Endothelial cell of umbilical vein (primary cell): ENCODE measurements around the gene HHEX. TPM values are rescaled to one million over a fixed set of nuclear protein-coding genes. Genes with fewer than 3 reads are reported as not detected.

Source experiments
- BruUV-seq: library from RNA; stranded (reverse); fragments of 400-500 nt; replicated peaks from 2 replicates; lab custom pipeline; 2021; lab: Mats Ljungman, UMichigan
- CTCF ChIA-PET: fragments of 300-600, 350-600 bp; sonication (Branson Sonifier 250); formaldehyde crosslinking; loops from one replicate; lab custom pipeline; 2021; ENCODE audit warnings: antibody characterized with exemption, inconsistent platforms; lab: Charles Lee
- POLR2A ChIA-PET: fragments of 300-600, 350-600 bp; sonication (Branson Sonifier 250); formaldehyde crosslinking; loops from one replicate; lab custom pipeline; 2021; ENCODE audit warnings: antibody characterized with exemption, inconsistent platforms; lab: Charles Lee
- DNase-seq: peaks from one replicate; pipeline ENCODE4 v3.0.0-alpha.2; 2011; ENCODE audit warnings: low read depth, low spot score
- FAIRE-seq: peaks from 2 replicates; lab custom pipeline; 2011; peaks lifted over from hg19 to GRCh38; lab: Jason Lieb, UNC
- H2AFZ ChIP-seq: 2 replicates; pipeline ENCODE4 v1.6.0; 2012; ENCODE audit warnings: low read depth, low read length, control low read depth, inconsistent platforms
- H3K27ac ChIP-seq: 2 replicates; pipeline ENCODE4 v1.5.1; 2011; ENCODE audit warnings: low read depth, mild to moderate bottlenecking, control low read depth, low read length, moderate library complexity; ENCODE audit not compliant: insufficient read depth
- H3K27me3 ChIP-seq, 2 experiments: 2 replicates each; pipeline versions ENCODE4 v1.6.0 to v1.6.1; 2011; ENCODE audit warnings: low read length in 2 of 2, mixed read lengths in 1 of 2; ENCODE audit not compliant: control insufficient read depth in 2 of 2, insufficient read depth in 2 of 2
- H3K36me3 ChIP-seq, 2 experiments: 2 replicates in 1 of 2; 3 replicates in 1 of 2; pipeline ENCODE4 v1.5.1; 2011; ENCODE audit warnings: low read length in 2 of 2, mild to moderate bottlenecking in 1 of 2, moderate library complexity in 1 of 2; ENCODE audit not compliant: control insufficient read depth in 2 of 2, insufficient read depth in 2 of 2; ENCODE audit errors: extremely low read depth in 1 of 2
- H3K4me1 ChIP-seq: 3 replicates; pipeline ENCODE4 v1.5.1; 2011; ENCODE audit warnings: mild to moderate bottlenecking, low read length; ENCODE audit not compliant: control insufficient read depth, insufficient read depth; ENCODE audit errors: extremely low read depth
- H3K4me2 ChIP-seq: 2 replicates; pipeline ENCODE4 v1.6.1; 2011; ENCODE audit warnings: low read length, control low read depth, mixed read lengths; ENCODE audit not compliant: insufficient read depth
- H3K4me3 ChIP-seq, 3 experiments: fragments of 200-600 bp in 1 of 3; sonication (generic), shearing (Covaris generic) in 1 of 3; replicated peaks in 1 of 3; 2 replicates each; pipeline ENCODE4 v1.5.1; 2011 to 2016; ENCODE audit warnings: control low read depth in 3 of 3, low read length in 3 of 3, mild to moderate bottlenecking in 2 of 3, inconsistent platforms in 1 of 3, low read depth in 1 of 3, moderate library complexity in 1 of 3; ENCODE audit not compliant: insufficient read depth in 1 of 3
- H3K79me2 ChIP-seq: 2 replicates; pipeline ENCODE4 v1.6.0; 2012; ENCODE audit warnings: low read length, inconsistent platforms; ENCODE audit not compliant: control insufficient read depth, insufficient read depth
- H3K9ac ChIP-seq: replicated peaks from 2 replicates; pipeline ENCODE3; 2011; ENCODE audit warnings: low read length, control low read depth; ENCODE audit not compliant: insufficient read depth; ENCODE audit errors: extremely low read depth
- H3K9me1 ChIP-seq: replicated peaks from 3 replicates; pipeline ENCODE4 v1.6.0; 2011; ENCODE audit warnings: mild to moderate bottlenecking, low read length; ENCODE audit not compliant: control insufficient read depth, insufficient read depth; ENCODE audit errors: extremely low read depth
- H3K9me3 ChIP-seq: replicated peaks from 2 replicates; pipeline ENCODE4 v1.5.1; 2012; ENCODE audit warnings: low read length, inconsistent platforms; ENCODE audit not compliant: control insufficient read depth, insufficient read depth
- H4K20me1 ChIP-seq: replicated peaks from 2 replicates; pipeline ENCODE3; 2011; ENCODE audit warnings: mild to moderate bottlenecking, low read length; ENCODE audit not compliant: control insufficient read depth, insufficient read depth; ENCODE audit errors: extremely low read depth
- CTCF ChIP-seq, 2 donors: IDR thresholded peaks; 1 replicate in 1 of 2; 2 replicates in 1 of 2; pipeline ENCODE4 v1.5.1; 2011; ENCODE audit warnings: low read length in 2 of 2, mild to moderate bottlenecking in 2 of 2, moderate library complexity in 2 of 2, control low read depth in 1 of 2, inconsistent platforms in 1 of 2, low read depth in 1 of 2; ENCODE audit not compliant: insufficient read depth in 1 of 2; ENCODE audit errors: extremely low read depth in 1 of 2
- EZH2 ChIP-seq: IDR thresholded peaks from 2 replicates; pipeline ENCODE4 v1.6.1; 2012; ENCODE audit warnings: borderline replicate concordance, low read depth, mild to moderate bottlenecking, moderate library complexity, low read length, inconsistent platforms; ENCODE audit not compliant: severe bottlenecking
- FOS ChIP-seq: IDR thresholded peaks from 2 replicates; pipeline ENCODE4 v1.6.1; 2011; ENCODE audit warnings: mild to moderate bottlenecking, low read length, moderate library complexity, borderline replicate concordance; ENCODE audit not compliant: insufficient read depth
- GATA2 ChIP-seq: IDR thresholded peaks from 2 replicates; pipeline ENCODE4 v1.7.0; 2011; ENCODE audit warnings: low read depth, mild to moderate bottlenecking, moderate library complexity, mixed read lengths, low read length; ENCODE audit not compliant: insufficient read length, insufficient read depth
- JUN ChIP-seq: IDR thresholded peaks from 2 replicates; pipeline ENCODE4 v1.6.1; 2011; ENCODE audit warnings: borderline replicate concordance, low read depth; ENCODE audit not compliant: insufficient read length, insufficient read depth
- MYC ChIP-seq: IDR thresholded peaks from one replicate; pipeline ENCODE4 v1.6.1; 2011; ENCODE audit warnings: mild to moderate bottlenecking, low read depth, low read length
- POLR2A ChIP-seq: IDR thresholded peaks from 2 replicates; pipeline ENCODE4 v1.6.1; 2012; ENCODE audit warnings: low read depth, mild to moderate bottlenecking, control low read depth, low read length
- POLR2AphosphoS5 ChIP-seq: IDR thresholded peaks from 2 replicates; pipeline ENCODE4 v1.6.1; 2012; ENCODE audit warnings: low read depth, mild to moderate bottlenecking, control low read depth, low read length, moderate library complexity; ENCODE audit not compliant: insufficient read depth
- dilution Hi-C: fragments of 300-500 bp; cut with MboI; formaldehyde crosslinking; loops from one replicate; pipeline ENCODE4 v1.15.0; 2019; ENCODE audit warnings: low sequenced_read_pairs; ENCODE audit not compliant: extremely low pct_ligation_motif_present
- intact Hi-C: fragments of 100-400 bp; cut with micrococcal nuclease; formaldehyde crosslinking; loops from one replicate; pipeline ENCODE4 v1.10.0; 2022
- polyA plus RNA-seq, 4 experiments: library from polyadenylated mRNA; depleted of rRNA in 3 of 4; stranded (reverse) in 3 of 4; unstranded in 1 of 4; fragments of >200 nt; gene quantifications; 2 replicates each; pipeline versions ENCODE4 v1.2.1 to v1.2.3, GENCODE V29; 2011 to 2012; ENCODE audit warnings: missing spikeins in 1 of 4
- total RNA-seq: library from RNA; stranded (reverse); gene quantifications from 2 replicates; pipeline ENCODE4 v1.2.3, GENCODE V29; 2021
- TF ChIP-seq, protein P1 (sequence below): IDR thresholded peaks from 2 replicates; pipeline ENCODE4 v1.6.1; 2011; ENCODE audit not compliant: insufficient read depth, insufficient read length

Gene HHEX
- total and polyA plus RNA-seq, 2 donors (not counting 3 experiments of a cell fraction or from before 2014, with no cell fraction given), result 81.0 to 110 TPM

DNA sequence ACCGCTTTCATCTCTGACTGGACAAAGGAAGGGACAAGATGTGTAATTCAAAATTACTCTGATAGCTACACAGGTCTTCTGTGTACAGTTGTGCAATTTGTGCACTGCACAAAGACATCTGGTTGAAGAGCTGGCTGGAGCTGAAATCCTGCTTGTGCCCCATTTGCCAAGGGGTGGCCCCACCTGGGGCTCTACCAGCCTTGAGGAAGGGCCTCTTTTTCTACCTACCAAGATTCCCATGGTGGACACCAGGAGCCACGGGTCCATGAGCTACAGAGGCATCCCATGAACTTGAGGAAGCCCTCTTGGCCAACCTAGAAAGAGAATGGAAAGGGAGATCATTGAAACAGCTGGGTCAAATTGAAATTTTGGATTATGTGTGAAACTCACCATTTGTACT lies 43.2 kb downstream of the HHEX start:
- DNase-seq (no peak), FAIRE-seq (no peak)
- no peaks in the 10 kb centered on the region for H3K4me1 ChIP-seq
- no peak overlapping the region for H3K4me3 ChIP-seq
- H3K9ac ChIP-seq, result no peak overlapping the region
- no peak overlapping the region for H2AFZ ChIP-seq
- dilution Hi-C loops (no loop called here), intact Hi-C loops (no loop called here)
- no peak overlapping the region for H3K4me2 ChIP-seq
- TF ChIP-seq POLR2AphosphoS5 (no peak), JUN (no peak), CTCF (IDR thresholded peaks at IDR 0.05; ENCODE audit: extremely low read depth in 1 of 2, insufficient read depth in 1 of 2, low read depth in 1 of 2, low read length in 2 of 2) (no peak), GATA2 (no peak), POLR2A (no peak), FOS (no peak), EZH2 (no peak), MYC (no peak)
- TF ChIP-seq, protein P1, sequence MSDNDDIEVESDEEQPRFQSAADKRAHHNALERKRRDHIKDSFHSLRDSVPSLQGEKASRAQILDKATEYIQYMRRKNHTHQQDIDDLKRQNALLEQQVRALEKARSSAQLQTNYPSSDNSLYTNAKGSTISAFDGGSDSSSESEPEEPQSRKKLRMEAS, result no peak
- H3K36me3 ChIP-seq, result no peaks in the 10 kb centered on the region
- H3K79me2 ChIP-seq, result no peaks in the 10 kb centered on the region
- no peak overlapping the region for H3K27ac ChIP-seq
- ChIA-PET POLR2A (no interaction called here), CTCF (interaction anchor here (1.1 to 1.5 kb wide), 2 partner anchors 10 to 83 kb away, joined by 3 to 6 read pairs; no protein-coding TSS in a partner anchor)
- peaks cover 0 to 1% of the 10 kb centered on the region in 2 experiments for H3K27me3 ChIP-seq
- BruUV-seq, result no TSS peak
- H3K9me1 ChIP-seq, result no peaks in the 10 kb centered on the region
- H3K9me3 ChIP-seq, result no peaks in the 10 kb centered on the region
- no peaks in the 10 kb centered on the region for H4K20me1 ChIP-seq
